ENCODE results near the gene PRCP. TPM values are rescaled to one million over a fixed set of nuclear protein-coding genes. Genes with fewer than 3 reads are reported as not detected.
A peak's percentile ranks its signal among the peaks of the same experiment; 100 is the strongest.

PRCP gene
- total and polyA plus RNA-seq, 7 donors, result 11.5 to 23.5 (median 12.1) TPM

DNA sequence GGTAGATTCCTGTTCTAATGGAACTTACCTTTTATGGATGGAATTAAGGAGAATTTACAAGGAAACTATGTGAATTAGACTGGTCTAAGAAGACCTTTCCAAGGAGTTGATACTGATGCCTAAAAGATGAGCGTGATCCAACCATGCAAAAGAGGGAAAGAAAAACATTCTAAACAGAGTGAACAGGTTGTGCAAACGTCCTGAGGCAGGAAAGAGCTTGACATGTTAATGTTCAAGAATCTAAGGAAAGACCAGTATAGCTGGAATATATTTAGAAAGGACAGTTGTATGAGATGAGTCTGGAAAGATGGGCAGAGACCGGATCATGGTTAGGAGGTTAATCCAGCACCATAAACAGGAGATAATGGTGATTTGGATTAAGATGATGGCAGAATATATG lies 2.6 kb upstream of the PRCP start:
- no peak for DNase-seq
- H3K4me1 ChIP-seq, result peaks cover 10% of the 10 kb centered on the region
- intact Hi-C loops (cut with DNase I), result loop anchor here (2.0 to 10.0 kb wide), 6 partner anchors 169 to 382 kb away; partner anchors contain the start of genes PCF11 (in 2 of the 2), RAB30 (in 2 of the 2), ANKRD42 (in 1 of the 2) and CCDC90B (in 1 of the 2)
- H3K4me3 ChIP-seq, result no peak overlapping the region
- H3K36me3 ChIP-seq (ENCODE audit: insufficient read depth in 1 of 2, low read depth in 1 of 2), result no peaks in the 10 kb centered on the region
- 76 to 79% (median 77%) methylated on average over 3 of the region's 3 CpGs for WGBS, 3 donors
- no peak overlapping the region for H3K27ac ChIP-seq
- TF ChIP-seq, protein P1, sequence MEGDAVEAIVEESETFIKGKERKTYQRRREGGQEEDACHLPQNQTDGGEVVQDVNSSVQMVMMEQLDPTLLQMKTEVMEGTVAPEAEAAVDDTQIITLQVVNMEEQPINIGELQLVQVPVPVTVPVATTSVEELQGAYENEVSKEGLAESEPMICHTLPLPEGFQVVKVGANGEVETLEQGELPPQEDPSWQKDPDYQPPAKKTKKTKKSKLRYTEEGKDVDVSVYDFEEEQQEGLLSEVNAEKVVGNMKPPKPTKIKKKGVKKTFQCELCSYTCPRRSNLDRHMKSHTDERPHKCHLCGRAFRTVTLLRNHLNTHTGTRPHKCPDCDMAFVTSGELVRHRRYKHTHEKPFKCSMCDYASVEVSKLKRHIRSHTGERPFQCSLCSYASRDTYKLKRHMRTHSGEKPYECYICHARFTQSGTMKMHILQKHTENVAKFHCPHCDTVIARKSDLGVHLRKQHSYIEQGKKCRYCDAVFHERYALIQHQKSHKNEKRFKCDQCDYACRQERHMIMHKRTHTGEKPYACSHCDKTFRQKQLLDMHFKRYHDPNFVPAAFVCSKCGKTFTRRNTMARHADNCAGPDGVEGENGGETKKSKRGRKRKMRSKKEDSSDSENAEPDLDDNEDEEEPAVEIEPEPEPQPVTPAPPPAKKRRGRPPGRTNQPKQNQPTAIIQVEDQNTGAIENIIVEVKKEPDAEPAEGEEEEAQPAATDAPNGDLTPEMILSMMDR (IDR thresholded peaks at IDR 0.05), result no peak
- ATAC-seq, result no peak
- H3K9me3 ChIP-seq, result no peaks in the 10 kb centered on the region
- no peaks in the 10 kb centered on the region for H3K27me3 ChIP-seq (ENCODE audit: insufficient read depth in 3 of 3, low read length in 2 of 3)

DNA sequence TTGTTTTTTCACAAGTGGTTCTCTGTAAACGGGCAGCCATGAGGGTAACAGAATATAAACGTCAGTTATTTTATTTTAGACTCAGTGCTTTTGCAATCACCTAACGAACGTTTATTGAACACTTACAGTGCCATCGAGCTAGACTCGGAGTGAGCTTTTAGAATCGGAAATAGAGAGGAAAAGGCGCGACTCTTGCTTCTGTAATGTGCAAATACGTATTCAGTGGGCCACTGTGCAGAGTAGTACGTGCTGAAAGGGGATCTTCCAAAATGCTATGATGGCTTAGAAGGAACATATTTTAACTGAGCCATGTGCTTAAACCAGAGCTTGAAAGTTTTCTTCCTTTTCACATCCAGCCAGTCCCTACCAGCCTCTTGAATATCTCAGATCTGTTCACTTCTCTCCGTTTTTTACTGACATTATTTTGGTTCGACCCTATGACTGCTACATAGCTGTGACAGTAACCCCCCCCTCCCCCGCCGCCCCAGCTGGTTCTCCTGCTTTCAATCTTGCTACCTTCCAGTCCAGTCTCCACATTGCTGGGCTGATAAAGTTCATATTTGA lies 1.8 kb upstream of the PRCP start:
- Histone ChIP-seq H3K4me1 (peaks cover 10% of the 10 kb centered on the region), H3K27me3 (ENCODE audit: insufficient read depth in 3 of 3, low read length in 2 of 3) (no peaks in the 10 kb centered on the region), H3K4me3 (peak overlapping the region; percentile 84), H3K36me3 (ENCODE audit: insufficient read depth in 1 of 2, low read depth in 1 of 2) (no peaks in the 10 kb centered on the region), H3K9me3 (no peaks in the 10 kb centered on the region), H3K27ac (peak overlapping the region; percentile 88)
- WGBS, 3 donors, result 2 to 5% (median 2%) methylated on average over 15 of the region's 15 CpGs
- TF ChIP-seq, protein P1 (IDR thresholded peaks at IDR 0.05), result no peak
- no peak for ATAC-seq
- DNase-seq, result no peak
- intact Hi-C loops (cut with DNase I), result loop anchor here (2.0 to 10.0 kb wide), 7 partner anchors 35 to 383 kb away; partner anchors contain the start of genes PCF11 (in 2 of the 2), RAB30 (in 2 of the 2), ANKRD42 (in 1 of the 2) and CCDC90B (in 1 of the 2)

DNA sequence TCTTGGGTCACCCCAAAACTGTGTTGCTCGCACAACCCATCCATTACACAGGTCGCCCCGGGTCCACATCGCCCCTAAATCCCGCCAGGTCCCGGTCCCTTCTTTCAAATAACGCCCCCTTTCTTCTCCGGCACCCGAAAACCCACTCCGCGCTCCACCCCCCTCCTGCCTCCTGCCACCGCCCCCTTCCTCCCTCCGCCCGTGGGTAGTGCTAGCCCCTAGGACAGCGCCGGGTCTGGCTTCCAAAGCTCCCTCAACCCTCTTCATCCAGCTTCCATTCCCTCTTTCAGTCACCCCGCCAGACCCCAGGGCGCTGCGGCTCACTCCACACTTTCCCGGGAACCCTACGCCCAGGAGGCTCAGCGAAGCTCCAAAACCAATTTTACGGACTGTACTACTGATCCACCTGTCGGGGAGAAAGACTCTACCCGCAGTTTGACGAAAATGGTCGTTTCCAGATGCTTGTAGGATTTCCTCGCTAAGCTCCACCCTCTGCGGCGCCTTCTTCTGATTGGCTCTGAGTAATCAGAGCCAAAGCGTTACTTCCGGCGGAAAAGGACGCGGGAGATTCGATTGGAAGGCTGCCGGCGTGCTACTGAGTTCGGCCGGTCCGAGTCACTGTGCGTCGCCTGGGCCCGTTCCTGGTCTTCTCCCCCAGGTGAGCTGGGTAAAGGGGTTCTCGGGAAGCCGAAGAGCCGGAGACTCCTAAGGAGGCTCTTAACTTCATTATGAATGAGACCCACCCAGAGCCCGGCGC lies 1.1 kb upstream of the PRCP start, which contains the start of gene DDIAS:
TSS of gene DDIAS (plus strand) at position 572 of the 757 bp plus-strand sequence. CDS start 13,003 bp downstream, outside the sequence.
- H3K36me3 ChIP-seq (ENCODE audit: insufficient read depth in 1 of 2, low read depth in 1 of 2), result no peaks in the 10 kb centered on the region
- peaks cover 10% of the 10 kb centered on the region for H3K4me1 ChIP-seq
- H3K4me3 ChIP-seq, result peak within 1 kb of the TSS; percentile 84
- peak within 1 kb of the TSS; percentile 88 for H3K27ac ChIP-seq
- ATAC-seq (peak; percentile 85 to 90 (median 88)), DNase-seq (peak; percentile 94 to 97)
- H3K9me3 ChIP-seq, result no peaks in the 10 kb centered on the region
- 0% methylated on average over 49 of the region's 49 CpGs for WGBS, 3 donors
- intact Hi-C loops (cut with DNase I), result loop anchor here (2.0 to 10.0 kb wide), 6 partner anchors 35 to 383 kb away; partner anchors contain the start of genes RAB30 (in 2 of the 2), ANKRD42 (in 1 of the 2), CCDC90B (in 1 of the 2) and PCF11 (in 1 of the 2)
- H3K27me3 ChIP-seq (ENCODE audit: insufficient read depth in 3 of 3, low read length in 2 of 3), result no peaks in the 10 kb centered on the region
- TF ChIP-seq, protein P1 (IDR thresholded peaks at IDR 0.05), result no peak

DNA sequence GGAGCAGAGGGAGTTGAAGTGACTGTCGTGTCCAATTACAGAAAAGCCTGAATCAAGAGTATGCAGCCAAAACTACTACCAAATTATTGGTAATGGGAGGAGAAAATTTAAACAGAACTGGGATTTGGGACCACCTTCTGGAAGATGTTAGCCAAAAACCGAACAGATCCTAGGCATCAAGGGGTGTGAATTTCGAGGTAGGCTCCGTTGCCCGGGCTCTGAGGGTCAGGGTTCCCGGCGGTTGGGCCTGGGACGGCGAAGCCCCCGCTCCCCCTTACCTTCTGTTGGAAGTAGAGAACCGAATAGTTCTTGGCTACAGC lies 313 bp downstream of the PRCP start:
- H3K27me3 ChIP-seq (ENCODE audit: insufficient read depth in 3 of 3, low read length in 2 of 3), result no peaks in the 10 kb centered on the region
- peak overlapping the region; percentile 84 for H3K4me3 ChIP-seq
- intact Hi-C loops (cut with DNase I), result loop anchor here (2.0 to 10.0 kb wide), 6 partner anchors 33 to 385 kb away; partner anchors contain the start of genes RAB30 (in 2 of the 2), ANKRD42 (in 1 of the 2), CCDC90B (in 1 of the 2) and PCF11 (in 1 of the 2)
- TF ChIP-seq, protein P1 (IDR thresholded peaks at IDR 0.05), result no peak
- peak overlapping the region; percentile 88 for H3K27ac ChIP-seq
- DNase-seq, result no peak
- no peaks in the 10 kb centered on the region for H3K36me3 ChIP-seq (ENCODE audit: insufficient read depth in 1 of 2, low read depth in 1 of 2)
- H3K4me1 ChIP-seq, result peaks cover 13% of the 10 kb centered on the region
- no peak for ATAC-seq
- WGBS, 3 donors, result 0 to 1% (median 1%) methylated on average over 11 of the region's 11 CpGs
- H3K9me3 ChIP-seq, result no peaks in the 10 kb centered on the region

All from psoas muscle (tissue), 8 donors.